GM19324 (cell line): ENCODE results near the gene ODAD4.

ENCODE experiments used
- ATAC-seq: cut with Tn5 transposase; IDR thresholded peaks from one replicate; pipeline ENCODE4 v1.9.1; 2021; ENCODE audit warnings: mild to moderate bottlenecking, moderate library complexity; ENCODE audit not compliant: unreplicated experiment, low FRiP score

ODAD4 gene

GRCh38 chr17:41930009-41930832 lies at the start of gene ODAD4:
Gene ODAD4 (plus strand): TSS chr17:41930617. CDS start chr17:41930724, 107 bp downstream.
- peak; percentile 93 for ATAC-seq

- no peak for ATAC-seq
These were observed 47.7 kb upstream of the ODAD4 start for GRCh38 chr17:41882756-41883155.

GRCh38 chr17:41885733-41886132 lies 44.7 kb upstream of the ODAD4 start:
- no peak for ATAC-seq

- no peak for ATAC-seq
These were observed 42.0 kb upstream of the ODAD4 start for GRCh38 chr17:41888332-41888965.

- ATAC-seq, result no peak
These were observed 39.0 kb upstream of the ODAD4 start for GRCh38 chr17:41891135-41892020.

GRCh38 chr17:41892021-41892376 lies 38.4 kb upstream of the ODAD4 start:
- ATAC-seq, result no peak

- ATAC-seq, result no peak
These were observed 37.0 kb upstream of the ODAD4 start for GRCh38 chr17:41893384-41893783.

GRCh38 chr17:41894791-41895331 lies 35.6 kb upstream of the ODAD4 start:
- ATAC-seq, result no peak

- no peak for ATAC-seq
These were observed 34.8 kb upstream of the ODAD4 start for GRCh38 chr17:41895617-41896016.

GRCh38 chr17:41896726-41897125 lies 33.7 kb upstream of the ODAD4 start:
- no peak for ATAC-seq

GRCh38 chr17:41901646-41902045 lies 28.8 kb upstream of the ODAD4 start:
- no peak for ATAC-seq

GRCh38 chr17:41904242-41904841 lies 26.1 kb upstream of the ODAD4 start:
- no peak for ATAC-seq

- ATAC-seq, result no peak
These were observed 25.2 kb upstream of the ODAD4 start for GRCh38 chr17:41905172-41905571.

GRCh38 chr17:41906465-41907184 lies 23.8 kb upstream of the ODAD4 start:
- no peak for ATAC-seq

- ATAC-seq, result no peak
These were observed 23.2 kb upstream of the ODAD4 start for GRCh38 chr17:41907185-41907556.

GRCh38 chr17:41907633-41908539 lies 22.5 kb upstream of the ODAD4 start:
- ATAC-seq, result no peak

GRCh38 chr17:41909088-41909487 lies 21.3 kb upstream of the ODAD4 start:
- ATAC-seq, result no peak

GRCh38 chr17:41910701-41911391 lies 19.6 kb upstream of the ODAD4 start:
- ATAC-seq, result no peak
